Thoracic aorta (tissue), 2 donors: ENCODE data around the gene E4F1. TPM values are rescaled to one million over a fixed set of nuclear protein-coding genes. Genes with fewer than 3 reads are reported as not detected.

ENCODE experiments used
- ATAC-seq: fragments of 150-250 bp; one replicate; pipeline ENCODE4 v1.8.0; 2017; ENCODE audit warnings: low read depth; ENCODE audit not compliant: insufficient number of reproducible peaks, low FRiP score
- DNase-seq: peaks from one replicate; pipeline ENCODE4 v3.0.0-alpha.2; 2020; ENCODE audit warnings: low spot score
- H3K27ac ChIP-seq, 2 donors: fragments of 200-600 bp; sonication (generic); 1 replicate in 1 of 2; 2 replicates in 1 of 2; pipeline ENCODE4 v1.5.1; 2016; ENCODE audit warnings: mild to moderate bottlenecking in 2 of 2, moderate library complexity in 2 of 2
- H3K27me3 ChIP-seq: fragments of 200-600 bp; sonication (generic); replicated peaks from 2 replicates; pipeline ENCODE4 v1.6.0; 2016; ENCODE audit warnings: mild to moderate bottlenecking; ENCODE audit not compliant: insufficient read depth
- H3K36me3 ChIP-seq: fragments of 200-600 bp; sonication (generic); one replicate; pipeline ENCODE4 v1.5.1; 2016
- H3K4me1 ChIP-seq, 2 donors: fragments of 200-600 bp; sonication (generic); 1 replicate in 1 of 2; 2 replicates in 1 of 2; pipeline versions ENCODE4 v1.5.1 to v1.6.0; 2016; ENCODE audit warnings: low read depth in 2 of 2, mild to moderate bottlenecking in 1 of 2; ENCODE audit not compliant: control insufficient read depth in 1 of 2
- H3K4me3 ChIP-seq: fragments of 200-600 bp; sonication (generic); 2 replicates; pipeline ENCODE4 v1.5.1; 2016; ENCODE audit warnings: mild to moderate bottlenecking
- H3K9me3 ChIP-seq: fragments of 200-600 bp; sonication (generic); 2 replicates; pipeline ENCODE4 v1.5.1; 2016
- total RNA-seq, 2 donors: library from RNA; depleted of rRNA; stranded (reverse); fragments of >200 nt; gene quantifications; one replicate each; pipeline versions ENCODE4 v1.1.0 to v1.2.3, GENCODE V29; 2016
- TF ChIP-seq, protein P1 (sequence below): fragments of 200-600 bp; sonication (generic); IDR thresholded peaks from one replicate; pipeline ENCODE4 v1.5.1; 2019; ENCODE audit warnings: antibody characterized with exemption

Gene E4F1
- total RNA-seq, 2 donors from 2014 or later, result 44.0 to 50.2 TPM

- ATAC-seq, result no peak
- Histone ChIP-seq H3K4me3 (no peak within 1 kb of the TSS), H3K36me3 (peaks cover 18% of the 10 kb centered on the region), H3K4me1 (peaks cover 23 to 34% of the 10 kb centered on the region in 2 donors), H3K27me3 (no peaks in the 10 kb centered on the region), H3K9me3 (no peaks in the 10 kb centered on the region), H3K27ac (no peak within 1 kb of the TSS)
- TF ChIP-seq, protein P1, sequence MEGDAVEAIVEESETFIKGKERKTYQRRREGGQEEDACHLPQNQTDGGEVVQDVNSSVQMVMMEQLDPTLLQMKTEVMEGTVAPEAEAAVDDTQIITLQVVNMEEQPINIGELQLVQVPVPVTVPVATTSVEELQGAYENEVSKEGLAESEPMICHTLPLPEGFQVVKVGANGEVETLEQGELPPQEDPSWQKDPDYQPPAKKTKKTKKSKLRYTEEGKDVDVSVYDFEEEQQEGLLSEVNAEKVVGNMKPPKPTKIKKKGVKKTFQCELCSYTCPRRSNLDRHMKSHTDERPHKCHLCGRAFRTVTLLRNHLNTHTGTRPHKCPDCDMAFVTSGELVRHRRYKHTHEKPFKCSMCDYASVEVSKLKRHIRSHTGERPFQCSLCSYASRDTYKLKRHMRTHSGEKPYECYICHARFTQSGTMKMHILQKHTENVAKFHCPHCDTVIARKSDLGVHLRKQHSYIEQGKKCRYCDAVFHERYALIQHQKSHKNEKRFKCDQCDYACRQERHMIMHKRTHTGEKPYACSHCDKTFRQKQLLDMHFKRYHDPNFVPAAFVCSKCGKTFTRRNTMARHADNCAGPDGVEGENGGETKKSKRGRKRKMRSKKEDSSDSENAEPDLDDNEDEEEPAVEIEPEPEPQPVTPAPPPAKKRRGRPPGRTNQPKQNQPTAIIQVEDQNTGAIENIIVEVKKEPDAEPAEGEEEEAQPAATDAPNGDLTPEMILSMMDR, result no peak
- DNase-seq, result no peak
Measured at GRCh38 chr16:2210386-2211365, 12.7 kb upstream of the E4F1 start, which contains the start of gene BRICD5. TSS of gene BRICD5 (minus strand) at chr16:2210863. CDS start at chr16:2210833, 30 bp downstream.

- Histone ChIP-seq H3K4me3 (no peak overlapping the region), H3K27ac (no peak overlapping the region)
- ATAC-seq, result no peak
Measured at GRCh38 chr16:2211923-2212347, 11.5 kb upstream of the E4F1 start.

DNA sequence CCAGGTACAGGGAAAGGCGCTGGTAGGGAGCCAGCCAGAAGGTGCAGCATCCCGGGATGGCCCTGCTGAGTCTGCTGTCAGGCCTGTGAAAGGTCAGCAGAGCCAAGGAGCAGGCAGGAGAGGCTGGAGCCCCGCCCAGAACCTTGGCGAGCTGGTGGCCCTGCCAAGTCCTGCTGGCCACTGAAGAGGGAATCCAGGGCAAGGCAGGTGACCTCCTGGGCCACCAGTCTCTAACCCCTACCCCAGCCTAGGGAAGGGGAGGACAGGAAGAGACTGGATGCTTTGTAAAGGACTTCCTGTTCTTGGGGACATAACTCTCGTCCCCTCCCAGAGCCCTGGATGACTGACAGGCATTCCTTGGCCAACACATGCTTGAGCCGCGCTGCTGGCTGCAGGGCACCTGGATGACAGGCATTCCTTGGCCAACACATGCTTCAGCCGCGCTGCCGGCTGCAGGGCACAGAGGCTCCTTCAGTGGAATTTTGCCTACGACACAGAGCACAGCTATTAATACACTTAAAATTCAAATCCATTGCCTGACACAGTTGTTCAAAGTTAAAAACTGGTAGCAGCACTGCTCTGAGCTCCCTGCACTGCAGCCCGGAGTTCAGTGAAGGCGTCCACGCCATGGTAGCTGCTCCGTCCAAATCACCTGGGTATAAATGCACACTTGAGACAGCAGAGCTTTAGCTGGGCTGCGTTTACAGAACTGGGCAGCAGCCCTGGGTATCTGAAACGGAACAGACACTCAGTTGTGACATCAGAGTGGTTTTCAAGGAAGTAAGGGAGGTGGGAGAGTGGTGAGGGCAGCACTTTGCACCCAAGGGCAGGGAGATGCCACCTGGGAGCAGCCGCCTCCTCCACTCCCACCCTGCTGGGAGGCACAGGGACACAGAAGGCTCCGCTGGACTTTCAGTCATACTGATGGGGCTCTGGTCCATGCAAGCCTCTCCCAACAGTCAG lies 10.7 kb upstream of the E4F1 start:
- TF ChIP-seq, protein P1, result no peak
- DNase-seq (no peak), ATAC-seq (no peak)
- peaks cover 17 to 21% of the 10 kb centered on the region in 2 donors for H3K4me1 ChIP-seq
- no peaks in the 10 kb centered on the region for H3K27me3 ChIP-seq
- H3K4me3 ChIP-seq, result peak overlapping the region; percentile 83
- H3K27ac ChIP-seq, result peak overlapping the region in 1 of 2 donors; percentile 13
- H3K36me3 ChIP-seq, result peaks cover 14% of the 10 kb centered on the region
- H3K9me3 ChIP-seq, result no peaks in the 10 kb centered on the region

More at GRCh38 chr16:2211923-2212347, 11.5 kb upstream of the E4F1 start:
- TF ChIP-seq, protein P1, result no peak
- Histone ChIP-seq H3K4me1 (peaks cover 17 to 22% of the 10 kb centered on the region in 2 donors), H3K36me3 (peaks cover 18% of the 10 kb centered on the region), H3K9me3 (no peaks in the 10 kb centered on the region), H3K27me3 (no peaks in the 10 kb centered on the region)
- no peak for DNase-seq

GRCh38 chr16:2213817-2214718 lies 9.3 kb upstream of the E4F1 start:
- H3K36me3 ChIP-seq, result peaks cover under 1% of the 10 kb centered on the region
- H3K27ac ChIP-seq, result peak overlapping the region; percentile 63 to 76
- ATAC-seq (no peak), DNase-seq (no peak)
- H3K9me3 ChIP-seq, result no peaks in the 10 kb centered on the region
- peak overlapping the region; percentile 83 for H3K4me3 ChIP-seq
- peaks cover 17 to 21% of the 10 kb centered on the region in 2 donors for H3K4me1 ChIP-seq
- TF ChIP-seq, protein P1, result no peak
- H3K27me3 ChIP-seq, result no peaks in the 10 kb centered on the region
